HL-60 (cell line): ENCODE data around the gene CYP21A2.
"Not testable (repeated sequence)": the region's sequence is repeated elsewhere in the genome, so short reads cannot be mapped to it uniquely, and the experiment has no call there.

Source experiments
- CTCF ChIP-seq: IDR thresholded peaks from one replicate; pipeline ENCODE4 v1.5.1; 2011; ENCODE audit warnings: low read length, control low read depth, inconsistent platforms; ENCODE audit not compliant: insufficient read depth
- GABPA ChIP-seq: IDR thresholded peaks from 2 replicates; pipeline ENCODE4 v1.6.1; 2012; ENCODE audit warnings: low read depth
- POLR2AphosphoS5 ChIP-seq: IDR thresholded peaks from 2 replicates; pipeline ENCODE4 v1.6.1; 2012; ENCODE audit warnings: low read depth
- REST ChIP-seq: IDR thresholded peaks from 2 replicates; pipeline ENCODE4 v1.6.1; 2012; ENCODE audit warnings: low read depth; ENCODE audit not compliant: insufficient replicate concordance
- SPI1 ChIP-seq: IDR thresholded peaks from 2 replicates; pipeline ENCODE4 v1.6.1; 2012; ENCODE audit warnings: low read depth, mild to moderate bottlenecking, borderline replicate concordance

- TF ChIP-seq CTCF, REST, POLR2AphosphoS5, SPI1, GABPA: not testable (repeated sequence)
These were observed 30.2 kb upstream of the CYP21A2 start for GRCh38 chr6:32008037-32008436.
